Stomach smooth muscle (tissue), 2 donors: Measurements from ENCODE around the gene GRIP2.

Experiments used
- H3K27ac ChIP-seq: one replicate; pipeline ENCODE4 v1.7.0; 2013; ENCODE audit warnings: mild to moderate bottlenecking, low read length, inconsistent platforms
- H3K27me3 ChIP-seq, 2 donors: one replicate each; pipeline ENCODE4 v1.7.0; 2013; ENCODE audit warnings: low read length in 2 of 2; ENCODE audit not compliant: insufficient read depth in 2 of 2, control insufficient read depth in 1 of 2
- H3K36me3 ChIP-seq, 2 donors: one replicate each; pipeline ENCODE4 v1.7.0; 2013; ENCODE audit warnings: low read length in 2 of 2; ENCODE audit not compliant: control insufficient read depth in 2 of 2, insufficient read depth in 2 of 2
- H3K4me1 ChIP-seq: one replicate; pipeline ENCODE4 v1.7.0; 2013; ENCODE audit warnings: low read length; ENCODE audit not compliant: control insufficient read depth, insufficient read depth
- H3K4me3 ChIP-seq, 2 donors: one replicate each; pipeline ENCODE4 v1.7.0; 2013; ENCODE audit warnings: low read length in 2 of 2
- H3K9ac ChIP-seq, 2 donors: one replicate each; pipeline ENCODE4 v1.7.0; 2013; ENCODE audit warnings: low read length in 2 of 2, mild to moderate bottlenecking in 1 of 2
- H3K9me3 ChIP-seq, 2 donors: one replicate each; pipeline ENCODE4 v1.7.0; 2013; ENCODE audit warnings: low read length in 2 of 2; ENCODE audit not compliant: control insufficient read depth in 2 of 2
- donor health status: healthy.
- donor health status: Pancreatic carcinoma.

The GRIP2 gene

DNA sequence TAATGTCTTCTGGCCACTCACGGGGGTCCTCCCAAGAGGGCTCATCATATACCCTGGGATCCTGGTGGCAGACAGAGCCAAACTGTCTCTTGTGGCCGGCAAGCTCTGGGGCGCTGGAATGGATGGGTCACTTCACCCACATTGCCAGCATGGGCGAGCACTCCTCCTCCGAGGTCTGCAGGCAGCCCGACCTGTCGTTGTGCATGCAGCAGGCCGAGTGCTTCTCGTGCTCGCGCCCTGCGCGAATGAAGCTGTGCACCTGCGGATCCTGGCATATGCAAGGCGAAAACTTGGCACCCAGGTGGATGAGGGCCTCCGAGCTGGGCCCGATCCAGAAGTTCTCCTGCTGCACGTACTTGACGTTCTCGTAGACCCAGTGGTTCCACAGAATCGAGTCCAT is 33.6 kb upstream of the GRIP2 start:
- Histone ChIP-seq H3K27me3 (peaks cover 4 to 9% of the 10 kb centered on the region in 2 donors), H3K9me3 (peaks cover 0 to 2% of the 10 kb centered on the region in 2 donors), H3K9ac (no peak overlapping the region), H3K4me1 (no peaks in the 10 kb centered on the region), H3K27ac (no peak overlapping the region), H3K4me3 (no peak overlapping the region), H3K36me3 (no peaks in the 10 kb centered on the region)

DNA sequence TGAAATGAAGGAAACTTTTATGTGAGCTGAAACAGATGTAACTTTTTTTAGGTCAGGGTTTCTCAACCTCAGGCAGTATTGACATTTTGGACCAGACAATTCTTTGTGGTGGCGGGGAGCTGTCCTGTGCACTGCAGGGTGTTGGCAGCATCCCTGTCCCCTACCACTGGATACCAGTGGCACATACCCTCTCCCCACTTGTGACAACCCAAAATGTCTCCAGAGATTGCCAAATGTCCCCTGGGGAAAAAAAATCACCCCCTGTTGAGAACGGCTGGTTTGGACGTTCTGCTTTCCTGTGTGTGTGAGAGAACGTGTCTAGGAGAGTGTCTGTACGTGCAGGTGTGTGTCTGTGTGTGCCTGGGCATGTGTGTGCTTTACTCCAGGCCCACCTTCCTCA is 30.7 kb upstream of the GRIP2 start:
- H3K9ac ChIP-seq, result no peak overlapping the region
- peaks cover 0 to 2% of the 10 kb centered on the region in 2 donors for H3K9me3 ChIP-seq
- no peaks in the 10 kb centered on the region for H3K36me3 ChIP-seq
- no peaks in the 10 kb centered on the region for H3K4me1 ChIP-seq
- no peak overlapping the region for H3K4me3 ChIP-seq
- no peak overlapping the region for H3K27ac ChIP-seq
- H3K27me3 ChIP-seq, result peaks cover 4 to 14% of the 10 kb centered on the region in 2 donors

DNA sequence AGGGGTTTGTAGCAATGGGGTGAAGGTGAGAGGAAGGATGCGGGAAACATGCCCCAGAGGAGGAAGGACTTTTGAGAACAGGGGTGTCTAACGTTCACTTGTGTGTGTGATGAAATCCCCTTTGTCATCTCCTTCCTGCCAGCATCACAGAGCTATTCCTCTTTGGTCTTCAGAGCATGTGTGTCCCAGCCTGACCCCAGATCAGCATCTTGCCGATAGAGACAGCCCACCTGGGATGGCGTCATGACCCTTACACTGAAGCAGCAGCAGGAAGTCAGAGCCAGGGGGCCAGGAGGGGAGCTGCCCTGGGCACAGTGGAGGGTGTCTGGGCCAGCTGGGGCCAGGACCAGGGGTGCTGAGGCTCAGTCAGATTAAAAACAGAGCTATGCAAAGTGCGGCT is 29.9 kb upstream of the GRIP2 start:
- Histone ChIP-seq H3K9ac (no peak overlapping the region), H3K27me3 (peaks cover 0 to 14% of the 10 kb centered on the region in 2 donors), H3K36me3 (no peaks in the 10 kb centered on the region), H3K27ac (no peak overlapping the region), H3K4me3 (no peak overlapping the region), H3K4me1 (no peaks in the 10 kb centered on the region), H3K9me3 (peaks cover 0 to 2% of the 10 kb centered on the region in 2 donors)

DNA sequence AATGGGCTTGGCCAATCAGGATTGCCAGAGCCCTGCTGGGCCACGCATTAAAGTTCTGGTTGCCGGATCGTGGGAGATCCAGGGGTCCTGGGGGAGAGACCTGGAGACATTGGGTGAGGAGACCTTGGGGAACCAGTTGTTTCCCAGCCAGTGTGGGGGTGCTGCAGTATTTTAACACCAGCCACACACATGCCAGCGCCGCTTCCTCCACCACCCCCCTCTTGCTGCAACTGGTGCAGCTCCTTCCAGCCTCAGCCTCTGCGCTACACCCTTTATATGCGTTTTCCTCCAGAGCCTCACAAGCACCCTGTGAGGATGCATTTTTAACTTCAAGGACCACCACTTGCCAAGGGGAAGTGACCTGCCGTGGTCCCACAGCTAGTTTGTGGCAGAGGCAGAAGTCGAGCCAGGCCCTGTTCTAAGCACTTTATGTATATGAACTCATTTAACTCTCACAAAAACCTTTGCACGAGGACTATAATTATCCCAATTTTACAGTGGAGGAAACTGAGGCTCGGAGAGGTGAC is 29.4 kb upstream of the GRIP2 start:
- H3K27me3 ChIP-seq, result peaks cover 0 to 16% of the 10 kb centered on the region in 2 donors
- no peak overlapping the region for H3K4me3 ChIP-seq
- H3K36me3 ChIP-seq, result no peaks in the 10 kb centered on the region
- H3K27ac ChIP-seq, result no peak overlapping the region
- peaks cover 0 to 2% of the 10 kb centered on the region in 2 donors for H3K9me3 ChIP-seq
- no peak overlapping the region for H3K9ac ChIP-seq
- no peaks in the 10 kb centered on the region for H3K4me1 ChIP-seq

DNA sequence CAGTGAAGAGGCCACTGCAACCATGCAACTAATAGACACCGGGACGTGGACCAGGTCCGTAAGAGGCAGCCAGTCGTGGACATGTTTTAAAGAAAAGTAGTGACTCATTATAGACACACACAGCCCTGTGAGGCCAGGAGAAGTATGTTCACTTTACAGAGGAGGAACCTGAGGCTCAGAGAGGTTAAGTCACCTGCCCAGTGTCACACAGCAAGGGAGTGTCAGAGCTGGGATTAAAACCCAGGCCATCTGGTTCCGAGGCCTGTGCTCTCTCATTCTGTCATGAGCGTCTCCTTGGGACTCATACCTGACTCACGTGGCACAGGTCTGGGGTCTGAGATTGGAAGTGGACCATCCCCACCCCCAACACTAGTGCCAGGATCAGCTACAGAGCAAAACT is 28.1 kb upstream of the GRIP2 start:
- peaks cover 0 to 2% of the 10 kb centered on the region in 2 donors for H3K9me3 ChIP-seq
- H3K27me3 ChIP-seq, result peaks cover 0 to 14% of the 10 kb centered on the region in 2 donors
- H3K9ac ChIP-seq, result no peak overlapping the region
- no peaks in the 10 kb centered on the region for H3K4me1 ChIP-seq
- no peak overlapping the region for H3K4me3 ChIP-seq
- no peaks in the 10 kb centered on the region for H3K36me3 ChIP-seq
- no peak overlapping the region for H3K27ac ChIP-seq

DNA sequence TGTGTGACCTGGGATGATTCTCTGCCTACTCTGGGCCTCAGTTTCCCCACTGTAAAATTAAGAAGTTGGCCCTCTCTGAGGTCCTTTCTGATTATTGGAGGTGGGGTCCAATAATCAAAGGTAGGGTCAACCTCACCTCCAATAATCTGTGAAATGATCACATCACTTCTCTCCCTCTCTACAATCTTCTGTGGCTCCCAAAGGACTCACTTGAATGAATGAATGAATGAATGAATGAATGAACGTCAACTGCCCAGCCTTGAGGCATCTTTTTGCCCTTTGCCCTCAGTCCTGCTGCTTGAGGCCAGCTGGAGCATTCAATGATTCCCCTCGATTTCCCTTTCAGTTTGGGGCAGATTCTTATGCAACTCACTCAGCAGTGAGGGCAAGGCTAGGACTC is 26.7 kb upstream of the GRIP2 start:
- H3K9me3 ChIP-seq, result peaks cover 0 to 2% of the 10 kb centered on the region in 2 donors
- no peak overlapping the region for H3K9ac ChIP-seq
- no peak overlapping the region for H3K4me3 ChIP-seq
- H3K36me3 ChIP-seq, result no peaks in the 10 kb centered on the region
- peaks cover 0 to 14% of the 10 kb centered on the region in 2 donors for H3K27me3 ChIP-seq
- no peaks in the 10 kb centered on the region for H3K4me1 ChIP-seq
- H3K27ac ChIP-seq, result no peak overlapping the region

DNA sequence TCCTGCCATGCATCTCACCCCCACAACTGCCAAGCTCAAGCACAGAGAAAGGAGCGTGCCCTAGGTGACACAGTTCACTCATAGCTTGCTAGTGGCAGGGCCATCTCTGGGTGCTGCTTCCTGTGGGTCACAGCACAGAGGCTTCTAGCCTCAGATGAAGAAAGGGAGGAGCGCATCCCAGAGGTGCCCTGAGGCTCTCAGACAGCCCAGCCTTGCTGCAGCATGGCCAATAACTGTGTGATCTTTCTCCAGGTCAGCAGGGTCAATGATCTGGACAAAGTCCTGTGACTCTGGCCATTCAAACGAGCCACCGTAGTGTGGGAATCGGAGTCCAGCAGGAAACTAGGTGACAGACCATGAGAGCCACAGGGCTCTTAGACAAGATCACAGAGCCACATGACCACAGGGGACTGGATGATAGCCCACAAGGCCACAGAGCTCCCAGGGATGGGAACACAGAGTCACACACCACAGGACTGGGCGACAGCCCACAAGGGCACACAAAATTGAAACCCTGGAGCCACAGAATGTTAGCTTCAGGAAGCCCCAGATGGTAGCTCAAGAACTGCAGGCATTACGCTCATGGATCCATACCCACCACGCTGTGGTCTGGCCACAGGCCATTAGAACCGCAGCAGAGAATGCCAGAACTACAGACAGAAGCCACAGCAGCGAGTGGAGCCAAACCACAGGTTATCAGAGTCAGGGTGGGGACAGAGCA is 25.9 kb upstream of the GRIP2 start:
- Histone ChIP-seq H3K4me3 (no peak overlapping the region), H3K27me3 (peaks cover 0 to 12% of the 10 kb centered on the region in 2 donors), H3K36me3 (no peaks in the 10 kb centered on the region), H3K9ac (no peak overlapping the region), H3K4me1 (no peaks in the 10 kb centered on the region), H3K9me3 (no peaks in the 10 kb centered on the region), H3K27ac (no peak overlapping the region)

DNA sequence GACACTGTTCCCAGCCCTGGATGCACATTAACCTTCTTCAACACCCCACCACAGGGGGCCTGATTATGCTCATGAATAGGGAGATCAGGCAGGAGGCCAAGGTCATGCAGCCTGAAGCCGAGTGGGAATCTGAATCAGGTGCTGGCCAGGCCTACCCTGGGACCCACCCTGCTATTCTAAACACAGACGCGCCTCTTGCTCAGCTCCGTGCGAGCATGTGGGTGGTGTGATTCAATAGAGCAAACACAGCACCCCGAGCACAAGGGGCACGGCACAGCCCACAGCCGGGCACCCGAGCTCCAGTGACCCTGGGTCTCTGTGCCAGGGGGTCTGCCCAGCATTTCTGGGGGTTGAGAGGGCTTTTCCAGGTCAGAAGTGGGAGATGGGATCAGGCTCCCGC is 24.6 kb upstream of the GRIP2 start:
- Histone ChIP-seq H3K27me3 (peaks cover 0 to 14% of the 10 kb centered on the region in 2 donors), H3K4me3 (no peak overlapping the region), H3K36me3 (no peaks in the 10 kb centered on the region), H3K4me1 (no peaks in the 10 kb centered on the region), H3K9ac (no peak overlapping the region), H3K27ac (no peak overlapping the region), H3K9me3 (no peaks in the 10 kb centered on the region)

DNA sequence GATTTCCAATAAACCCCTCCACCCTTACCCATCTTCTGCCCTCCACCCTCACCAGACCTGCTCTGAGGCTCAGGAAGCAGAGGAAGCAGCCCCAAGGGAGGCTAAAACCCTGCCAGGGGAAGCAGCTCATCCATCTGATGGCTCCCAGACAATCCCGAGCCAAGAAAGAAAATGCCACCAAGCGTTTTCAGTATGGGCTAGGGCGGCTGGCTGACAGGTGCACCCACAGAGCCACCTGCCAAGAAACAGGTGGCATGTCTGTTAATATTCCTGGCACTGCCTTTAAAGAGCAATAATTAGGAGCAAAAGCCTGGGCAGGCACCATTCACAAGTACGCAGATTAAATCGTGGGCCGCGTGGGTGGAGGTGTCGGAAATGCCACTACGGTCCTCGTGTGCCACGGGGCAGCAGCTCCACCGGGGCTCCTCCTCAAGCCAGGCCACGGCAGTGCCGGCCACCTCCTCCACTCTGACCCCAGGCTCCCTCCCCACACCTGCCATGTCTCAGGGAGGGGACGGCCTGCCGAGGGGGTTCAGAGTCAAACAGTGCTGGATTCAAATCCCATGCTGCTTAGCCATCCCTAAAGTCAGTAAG is 23.9 kb upstream of the GRIP2 start:
- Histone ChIP-seq H3K36me3 (no peaks in the 10 kb centered on the region), H3K27me3 (peaks cover 0 to 12% of the 10 kb centered on the region in 2 donors), H3K9me3 (no peaks in the 10 kb centered on the region), H3K27ac (no peak overlapping the region), H3K4me1 (no peaks in the 10 kb centered on the region), H3K4me3 (no peak overlapping the region), H3K9ac (no peak overlapping the region)

DNA sequence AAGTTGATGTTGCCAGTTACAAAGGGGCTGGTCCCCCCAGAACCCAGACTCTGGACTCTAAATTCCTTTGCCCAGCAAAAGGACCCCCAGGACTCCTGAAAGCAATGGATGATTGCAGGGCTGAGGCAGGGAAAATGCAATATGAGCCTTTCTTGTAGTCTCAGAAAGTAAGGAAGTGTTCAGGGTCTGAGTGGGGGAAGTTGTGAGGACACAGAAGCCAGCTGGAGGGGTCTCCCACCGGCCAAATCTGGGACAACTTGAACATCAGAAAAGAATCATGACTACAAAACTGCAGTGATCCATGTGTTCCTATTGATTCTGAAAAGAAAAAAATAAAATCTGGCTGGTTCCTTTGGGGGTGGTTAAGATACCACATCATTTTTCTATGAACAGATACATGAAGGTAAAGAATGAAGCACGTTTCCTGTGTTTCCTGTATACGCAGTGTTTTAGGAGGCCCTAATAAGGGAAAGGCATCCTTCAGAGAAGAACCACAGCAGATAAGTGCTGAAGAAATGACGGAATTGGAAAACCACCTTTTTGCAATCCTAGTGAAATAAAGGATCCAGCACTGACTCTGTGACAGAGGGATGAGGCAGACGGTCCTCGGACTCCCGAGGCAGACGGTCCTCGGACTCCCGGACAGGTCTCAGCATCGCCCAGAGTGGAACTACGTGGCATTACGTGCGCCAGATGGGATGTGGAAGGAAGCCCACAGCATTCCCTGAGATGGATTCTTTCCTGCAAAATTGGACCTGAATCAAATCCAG is 22.2 kb upstream of the GRIP2 start:
- Histone ChIP-seq H3K9me3 (no peaks in the 10 kb centered on the region), H3K27ac (no peak overlapping the region), H3K9ac (no peak overlapping the region), H3K36me3 (no peaks in the 10 kb centered on the region), H3K4me3 (no peak overlapping the region), H3K27me3 (peaks cover 0 to 4% of the 10 kb centered on the region in 2 donors), H3K4me1 (no peaks in the 10 kb centered on the region)
